Tibial nerve (tissue), 4 donors: Measurements from ENCODE around the gene ANGPTL8. TPM values are rescaled to one million over a fixed set of nuclear protein-coding genes. Genes with fewer than 3 reads are reported as not detected.
A peak's percentile ranks its signal among the peaks of the same experiment; 100 is the strongest.

Experiments used
- DNase-seq, 2 donors: peaks; one replicate each; pipeline ENCODE4 v3.0.0-alpha.2; 2019; ENCODE audit warnings: low spot score in 2 of 2
- H3K27ac ChIP-seq, 4 donors: fragments of 200-600 bp; sonication (generic) in 3 of 4; one replicate each; pipeline ENCODE4 v1.5.1; 2017 to 2019; ENCODE audit warnings: mild to moderate bottlenecking in 1 of 4
- H3K27me3 ChIP-seq, 2 donors: fragments of 200-600 bp; sonication (generic) in 1 of 2; one replicate each; pipeline versions ENCODE4 v1.5.1 to v1.6.0; 2017 to 2019
- H3K36me3 ChIP-seq, 3 donors: fragments of 200-600 bp; sonication (generic); one replicate each; pipeline ENCODE4 v1.5.1; 2018 to 2019
- H3K4me1 ChIP-seq, 4 donors: fragments of 200-600 bp; sonication (generic) in 3 of 4; one replicate each; pipeline ENCODE4 v1.5.1; 2017 to 2019
- H3K4me3 ChIP-seq, 4 donors: fragments of 200-600 bp; sonication (generic) in 3 of 4; one replicate each; pipeline ENCODE4 v1.5.1; 2017 to 2019; ENCODE audit warnings: mild to moderate bottlenecking in 1 of 4, moderate library complexity in 1 of 4
- H3K9me3 ChIP-seq, 4 donors: fragments of 200-600 bp; sonication (generic) in 3 of 4; one replicate each; pipeline ENCODE4 v1.5.1; 2017 to 2019
- CTCF ChIP-seq, 5 experiments: fragments of 200-600 bp in 3 of 5; fragments of 450-650 bp in 2 of 5; sonication (generic) in 3 of 5; IDR thresholded peaks; one replicate each; pipeline ENCODE4 v1.5.1; 2016 to 2019; ENCODE audit warnings: antibody characterized with exemption in 5 of 5, mild to moderate bottlenecking in 3 of 5, moderate library complexity in 2 of 5
- EP300 ChIP-seq, 2 donors: sonication (generic); formaldehyde crosslinking; IDR thresholded peaks; one replicate each; pipeline ENCODE4 v1.6.1; 2017; ENCODE audit warnings: antibody characterized with exemption in 2 of 2, mild to moderate bottlenecking in 1 of 2
- POLR2A ChIP-seq, 2 donors: fragments of 450-650 bp; IDR thresholded peaks; one replicate each; pipeline ENCODE4 v1.6.1; 2017; ENCODE audit warnings: antibody characterized with exemption in 2 of 2, mild to moderate bottlenecking in 2 of 2, moderate library complexity in 2 of 2
- WGBS, 2 donors: methylation state at CpG; one replicate each; pipeline ENCODE4 v1.1.5; 2018; 5-methylcytosine and 5-hydroxymethylcytosine counted together
- total RNA-seq, 4 donors: library from RNA; depleted of rRNA; stranded (reverse); fragments of >200 nt; gene quantifications; one replicate each; pipeline ENCODE4 v1.1.0, GENCODE V29; 2016

ANGPTL8 gene
- total RNA-seq, 4 donors from 2014 or later = 2.0 to 13.2 (median 10.8) TPM; not detected in 1

- no peak overlapping the region for H3K4me3 ChIP-seq
- DNase-seq = peak; percentile 65 to 76
- WGBS, 2 donors = 16 to 20% methylated on average over 15 to 16 of the region's 17 CpGs
- peak overlapping the region; percentile 84 to 96 (median 94) for H3K27ac ChIP-seq
- peaks cover 0 to 55% (median 19%) of the 10 kb centered on the region in 4 donors for H3K4me1 ChIP-seq
- H3K9me3 ChIP-seq = no peaks in the 10 kb centered on the region
- no peaks in the 10 kb centered on the region for H3K27me3 ChIP-seq
- TF ChIP-seq POLR2A (IDR thresholded peaks at IDR 0.05) = no peak
- peak; percentile 22 to 75 for TF ChIP-seq EP300 (IDR thresholded peaks at IDR 0.05)
- TF ChIP-seq CTCF (IDR thresholded peaks at IDR 0.05) = peak; percentile 76 to 96 (median 94)
- peaks cover 0 to 29% (median 0%) of the 10 kb centered on the region in 3 donors for H3K36me3 ChIP-seq
These were observed 36.0 kb upstream of the ANGPTL8 start for GRCh38 chr19:11203194-11204075.

DNA sequence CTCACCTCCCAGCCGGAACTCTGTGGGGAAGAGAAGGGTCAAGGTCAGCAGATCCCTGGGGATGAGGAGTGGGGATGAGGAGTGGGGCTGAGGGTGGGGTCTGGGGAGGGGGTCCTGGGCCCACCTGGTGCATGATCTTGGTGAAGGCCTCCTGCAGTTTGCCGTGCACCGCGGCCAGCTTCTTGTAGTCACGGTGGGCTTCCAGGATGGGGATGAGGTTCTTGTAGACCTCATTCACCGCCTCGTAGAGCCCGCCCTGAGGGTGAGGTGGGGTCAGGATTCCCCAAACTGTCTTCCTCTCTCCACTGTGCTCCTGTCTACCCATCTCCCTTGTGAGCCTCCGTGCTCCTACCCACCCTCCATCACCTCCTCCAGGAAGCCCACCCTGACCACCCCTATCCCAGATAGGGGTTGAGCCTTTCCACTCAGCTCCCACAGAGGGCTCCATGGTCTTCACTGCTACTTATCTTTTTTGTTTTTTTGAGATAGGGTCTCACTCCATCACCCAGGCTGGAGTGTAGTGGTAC lies 35.3 kb upstream of the ANGPTL8 start:
- Histone ChIP-seq H3K4me1 (peaks cover 0 to 48% (median 18%) of the 10 kb centered on the region in 4 donors), H3K9me3 (no peaks in the 10 kb centered on the region), H3K36me3 (peaks cover 0 to 35% (median 0%) of the 10 kb centered on the region in 3 donors), H3K27ac (peak overlapping the region; percentile 84 to 96 (median 94)), H3K27me3 (no peaks in the 10 kb centered on the region), H3K4me3 (no peak overlapping the region)
- TF ChIP-seq CTCF (IDR thresholded peaks at IDR 0.05) = peak in 1 of 5 experiments; percentile 19
- TF ChIP-seq EP300 (IDR thresholded peaks at IDR 0.05) = no peak
- TF ChIP-seq POLR2A (IDR thresholded peaks at IDR 0.05) = no peak
- DNase-seq = no peak
- WGBS, 2 donors = 54 to 70% methylated on average over 6 to 9 of the region's 9 CpGs

DNA sequence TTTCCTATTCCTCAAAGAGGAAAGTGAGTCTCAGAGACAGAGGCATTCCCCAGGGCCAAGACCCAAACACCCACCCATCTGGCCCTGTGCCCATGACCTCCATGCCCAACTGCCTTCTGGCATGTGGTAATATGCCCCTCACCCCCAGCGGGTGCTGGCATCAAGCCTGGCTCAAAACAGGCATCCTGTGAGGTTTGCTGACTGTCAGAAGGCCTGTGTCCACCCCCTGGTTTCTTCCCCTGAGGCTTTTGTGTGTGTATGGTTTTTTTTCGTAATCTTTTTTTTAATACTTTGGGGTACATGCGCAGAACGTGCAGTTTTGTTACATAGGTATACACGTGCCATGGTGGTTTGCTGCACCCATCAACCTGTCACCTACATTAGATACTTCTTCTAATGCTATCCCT lies 34.5 kb upstream of the ANGPTL8 start:
- Histone ChIP-seq H3K27me3 (no peaks in the 10 kb centered on the region), H3K36me3 (peaks cover 0 to 35% (median 0%) of the 10 kb centered on the region in 3 donors), H3K4me1 (peaks cover 0 to 47% (median 18%) of the 10 kb centered on the region in 4 donors), H3K4me3 (no peak overlapping the region), H3K9me3 (no peaks in the 10 kb centered on the region), H3K27ac (peak overlapping the region; percentile 70 to 96 (median 89))
- 24 to 35% methylated on average over 5 of the region's 5 CpGs for WGBS, 2 donors
- no peak for DNase-seq
- TF ChIP-seq CTCF (IDR thresholded peaks at IDR 0.05) = no peak
- no peak for TF ChIP-seq POLR2A (IDR thresholded peaks at IDR 0.05)
- TF ChIP-seq EP300 (IDR thresholded peaks at IDR 0.05) = peak in 1 of 2 donors; percentile 51

DNA sequence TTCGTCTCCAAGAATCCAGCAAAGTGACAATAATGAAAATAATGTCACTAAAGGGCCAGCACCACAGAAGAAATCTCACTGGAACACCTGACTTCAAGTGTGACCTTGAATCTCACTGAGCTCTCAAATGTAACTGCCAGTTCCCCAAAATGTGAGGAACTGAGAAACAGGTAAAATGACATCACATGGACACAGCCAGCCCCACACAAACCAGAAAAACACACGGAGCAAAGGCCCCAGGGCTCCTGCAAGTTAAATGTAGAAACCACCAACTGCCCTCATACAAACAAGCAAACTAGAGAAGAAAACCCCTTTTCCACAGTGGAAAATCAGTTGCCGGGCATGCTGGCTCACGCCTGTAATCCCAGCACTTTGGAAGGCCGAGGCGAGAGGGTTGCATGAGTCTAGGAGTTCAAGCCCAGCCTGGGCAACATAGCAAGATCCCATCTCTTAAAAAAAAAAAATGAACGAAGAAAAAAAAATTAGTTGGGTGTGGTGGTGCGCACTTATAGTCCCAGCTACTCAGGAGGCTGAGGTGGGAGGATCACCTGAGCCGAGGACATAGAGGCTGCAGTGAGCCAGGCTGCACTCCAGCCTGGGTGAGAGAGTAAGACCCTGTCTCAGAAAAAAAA lies 33.4 kb upstream of the ANGPTL8 start:
- Histone ChIP-seq H3K4me1 (peaks cover 0 to 47% (median 18%) of the 10 kb centered on the region in 4 donors), H3K4me3 (no peak overlapping the region), H3K27me3 (no peaks in the 10 kb centered on the region), H3K36me3 (peaks cover 0 to 24% (median 0%) of the 10 kb centered on the region in 3 donors), H3K9me3 (no peaks in the 10 kb centered on the region), H3K27ac (peak overlapping the region in 2 of 4 donors; percentile 94 to 96)
- no peak for DNase-seq
- WGBS, 2 donors = 68 to 70% methylated on average over 9 of the region's 9 CpGs
- TF ChIP-seq EP300 (IDR thresholded peaks at IDR 0.05) = no peak
- TF ChIP-seq CTCF (IDR thresholded peaks at IDR 0.05) = no peak
- no peak for TF ChIP-seq POLR2A (IDR thresholded peaks at IDR 0.05)
